ENCODE results near the gene RRP1. TPM values are rescaled to one million over a fixed set of nuclear protein-coding genes. Genes with fewer than 3 reads are reported as not detected.
"Not testable (repeated sequence)": the region's sequence is repeated elsewhere in the genome, so short reads cannot be mapped to it uniquely, and the experiment has no call there.

Gene RRP1
- total RNA-seq, 1 donor from 2014 or later: 30.9 TPM

- DNase-seq (ENCODE audit: low spot score, unreplicated experiment): no peak
- no peaks in the 10 kb centered on the region for H3K36me3 Mint-ChIP-seq (ENCODE audit: insufficient read depth)
Observed at GRCh38 chr21:43835861-43836260, 46.5 kb downstream of the RRP1 start.

DNA sequence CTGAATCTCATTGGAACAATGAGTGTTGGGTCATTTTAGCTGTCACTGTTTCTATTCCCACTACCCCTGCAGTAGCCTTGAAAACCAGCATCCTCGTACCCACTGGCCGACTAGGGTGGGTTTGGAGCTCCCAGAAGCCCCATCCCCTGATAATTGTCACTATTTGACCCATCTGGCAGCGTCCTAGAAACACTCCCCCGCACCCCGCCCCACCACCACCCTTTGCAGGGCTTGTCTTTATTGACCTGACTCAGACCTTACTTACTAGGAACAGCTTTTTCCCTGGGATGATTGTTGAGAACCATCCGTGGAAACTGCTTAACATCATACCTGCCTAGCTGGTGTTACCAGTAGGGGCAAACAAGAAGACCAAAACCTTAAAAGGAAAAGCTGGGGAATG lies 47.2 kb downstream of the RRP1 start:
- Mint-ChIP-seq H3K4me1 (ENCODE audit: low read depth) (no peaks in the 10 kb centered on the region), H3K4me3 (ENCODE audit: low read depth) (no peak overlapping the region), H3K27me3 (no peaks in the 10 kb centered on the region), H3K9me3 (ENCODE audit: low read depth) (no peaks in the 10 kb centered on the region), H3K27ac (no peak overlapping the region), H3K36me3 (ENCODE audit: insufficient read depth) (no peaks in the 10 kb centered on the region)
- no peak for DNase-seq (ENCODE audit: low spot score, unreplicated experiment)
- TF ChIP-seq, protein P1, sequence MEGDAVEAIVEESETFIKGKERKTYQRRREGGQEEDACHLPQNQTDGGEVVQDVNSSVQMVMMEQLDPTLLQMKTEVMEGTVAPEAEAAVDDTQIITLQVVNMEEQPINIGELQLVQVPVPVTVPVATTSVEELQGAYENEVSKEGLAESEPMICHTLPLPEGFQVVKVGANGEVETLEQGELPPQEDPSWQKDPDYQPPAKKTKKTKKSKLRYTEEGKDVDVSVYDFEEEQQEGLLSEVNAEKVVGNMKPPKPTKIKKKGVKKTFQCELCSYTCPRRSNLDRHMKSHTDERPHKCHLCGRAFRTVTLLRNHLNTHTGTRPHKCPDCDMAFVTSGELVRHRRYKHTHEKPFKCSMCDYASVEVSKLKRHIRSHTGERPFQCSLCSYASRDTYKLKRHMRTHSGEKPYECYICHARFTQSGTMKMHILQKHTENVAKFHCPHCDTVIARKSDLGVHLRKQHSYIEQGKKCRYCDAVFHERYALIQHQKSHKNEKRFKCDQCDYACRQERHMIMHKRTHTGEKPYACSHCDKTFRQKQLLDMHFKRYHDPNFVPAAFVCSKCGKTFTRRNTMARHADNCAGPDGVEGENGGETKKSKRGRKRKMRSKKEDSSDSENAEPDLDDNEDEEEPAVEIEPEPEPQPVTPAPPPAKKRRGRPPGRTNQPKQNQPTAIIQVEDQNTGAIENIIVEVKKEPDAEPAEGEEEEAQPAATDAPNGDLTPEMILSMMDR (IDR thresholded peaks at IDR 0.05; ENCODE audit: unreplicated experiment): no peak

More at GRCh38 chr21:43835861-43836260, 46.5 kb downstream of the RRP1 start:
- Mint-ChIP-seq H3K27me3 (no peaks in the 10 kb centered on the region), H3K27ac (no peak overlapping the region), H3K9me3 (ENCODE audit: low read depth) (no peaks in the 10 kb centered on the region), H3K4me1 (ENCODE audit: low read depth) (no peaks in the 10 kb centered on the region), H3K4me3 (ENCODE audit: low read depth) (no peak overlapping the region)
- TF ChIP-seq, protein P1 (IDR thresholded peaks at IDR 0.05; ENCODE audit: unreplicated experiment): no peak

DNA sequence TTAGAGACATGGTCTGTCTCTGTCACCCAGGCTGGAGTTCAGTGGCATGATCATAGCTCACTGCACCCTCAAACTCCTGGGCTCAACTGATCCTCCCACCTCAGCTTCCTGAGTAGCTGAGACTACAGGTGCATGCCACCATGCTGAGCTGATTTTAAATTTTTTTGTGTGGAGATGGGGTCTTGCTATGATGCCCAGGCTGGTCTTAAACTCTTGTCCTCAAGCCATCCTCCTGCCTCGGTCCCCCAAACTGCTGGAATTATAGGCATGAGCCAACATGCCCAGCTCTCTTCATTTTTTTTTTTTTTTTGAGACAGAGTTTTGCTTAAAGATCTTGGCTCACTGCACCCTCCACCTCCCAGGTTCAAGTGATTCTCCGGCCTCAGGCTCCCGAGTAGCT lies 50.9 kb downstream of the RRP1 start:
- H3K4me1 Mint-ChIP-seq (ENCODE audit: low read depth): no peaks in the 10 kb centered on the region
- no peak for DNase-seq (ENCODE audit: low spot score, unreplicated experiment)
- no peak overlapping the region for H3K27ac Mint-ChIP-seq
- peaks cover 4% of the 10 kb centered on the region for H3K9me3 Mint-ChIP-seq (ENCODE audit: low read depth)
- no peaks in the 10 kb centered on the region for H3K36me3 Mint-ChIP-seq (ENCODE audit: insufficient read depth)
- TF ChIP-seq, protein P1 (IDR thresholded peaks at IDR 0.05; ENCODE audit: unreplicated experiment): no peak
- no peak overlapping the region for H3K4me3 Mint-ChIP-seq (ENCODE audit: low read depth)
- H3K27me3 Mint-ChIP-seq: no peaks in the 10 kb centered on the region

DNA sequence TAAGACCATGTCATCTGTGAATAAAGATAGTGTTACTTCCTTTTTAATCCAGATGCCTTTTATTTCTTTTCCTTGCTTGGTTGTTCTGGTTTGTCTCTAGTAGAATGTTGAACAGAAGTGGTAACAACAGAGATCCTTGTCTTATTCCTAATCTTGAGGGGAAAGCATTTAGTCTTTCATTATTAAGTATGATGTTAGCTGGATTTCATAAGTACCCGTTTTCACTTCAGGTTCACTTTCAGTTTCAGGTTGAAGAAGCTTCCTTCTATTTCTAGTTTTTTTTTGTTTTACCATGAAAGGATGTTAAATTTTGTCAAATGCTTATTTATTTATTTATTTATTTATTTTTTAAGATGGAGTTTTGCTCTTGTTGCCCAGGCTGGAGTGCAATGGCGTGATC lies 53.4 kb downstream of the RRP1 start:
- TF ChIP-seq, protein P1 (IDR thresholded peaks at IDR 0.05; ENCODE audit: unreplicated experiment): no peak
- Mint-ChIP-seq H3K9me3 (ENCODE audit: low read depth) (peaks cover 4% of the 10 kb centered on the region), H3K4me1 (ENCODE audit: low read depth) (no peaks in the 10 kb centered on the region), H3K27ac (no peak overlapping the region), H3K4me3 (ENCODE audit: low read depth) (no peak overlapping the region), H3K27me3 (no peaks in the 10 kb centered on the region), H3K36me3 (ENCODE audit: insufficient read depth) (no peaks in the 10 kb centered on the region)
- DNase-seq (ENCODE audit: low spot score, unreplicated experiment): no peak

GRCh38 chr21:43844906-43845305 lies 55.5 kb downstream of the RRP1 start:
- H3K9me3 Mint-ChIP-seq (ENCODE audit: low read depth); H3K4me1 Mint-ChIP-seq (ENCODE audit: low read depth); H3K36me3 Mint-ChIP-seq (ENCODE audit: insufficient read depth); H3K27ac Mint-ChIP-seq; H3K4me3 Mint-ChIP-seq (ENCODE audit: low read depth); DNase-seq (ENCODE audit: low spot score, unreplicated experiment); H3K27me3 Mint-ChIP-seq: not testable (repeated sequence)

DNA sequence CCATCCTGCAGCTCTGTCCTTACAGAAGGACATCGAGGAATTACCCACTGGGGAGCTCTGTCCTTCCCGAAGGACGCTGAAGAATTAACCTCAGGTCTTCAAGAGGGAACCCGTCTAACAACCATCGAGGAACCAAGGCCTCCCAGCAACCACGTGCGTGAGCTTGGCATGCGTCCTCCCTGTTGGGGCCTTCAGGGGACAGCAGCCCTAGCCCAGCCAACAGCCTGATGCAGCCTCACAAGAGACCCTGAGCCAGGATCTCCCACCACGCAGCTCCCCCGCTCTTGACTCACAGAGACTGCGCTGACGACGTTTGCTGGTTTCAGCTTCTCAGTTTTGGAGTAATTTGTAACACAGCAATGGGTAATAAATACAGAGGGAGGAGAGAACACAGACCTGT lies 56.0 kb downstream of the RRP1 start:
- Mint-ChIP-seq H3K27me3 (no peaks in the 10 kb centered on the region), H3K27ac (no peak overlapping the region)

More for the DNA sequence above, 56.0 kb downstream of the RRP1 start:
- H3K4me1 Mint-ChIP-seq (ENCODE audit: low read depth): no peaks in the 10 kb centered on the region
- TF ChIP-seq, protein P1 (IDR thresholded peaks at IDR 0.05; ENCODE audit: unreplicated experiment): no peak
- H3K36me3 Mint-ChIP-seq (ENCODE audit: insufficient read depth): no peaks in the 10 kb centered on the region
- H3K9me3 Mint-ChIP-seq (ENCODE audit: low read depth): peaks cover 4% of the 10 kb centered on the region
- no peak overlapping the region for H3K4me3 Mint-ChIP-seq (ENCODE audit: low read depth)
- DNase-seq (ENCODE audit: low spot score, unreplicated experiment): no peak
